ENCODE data around the gene SH3TC1.

The SH3TC1 gene

DNA sequence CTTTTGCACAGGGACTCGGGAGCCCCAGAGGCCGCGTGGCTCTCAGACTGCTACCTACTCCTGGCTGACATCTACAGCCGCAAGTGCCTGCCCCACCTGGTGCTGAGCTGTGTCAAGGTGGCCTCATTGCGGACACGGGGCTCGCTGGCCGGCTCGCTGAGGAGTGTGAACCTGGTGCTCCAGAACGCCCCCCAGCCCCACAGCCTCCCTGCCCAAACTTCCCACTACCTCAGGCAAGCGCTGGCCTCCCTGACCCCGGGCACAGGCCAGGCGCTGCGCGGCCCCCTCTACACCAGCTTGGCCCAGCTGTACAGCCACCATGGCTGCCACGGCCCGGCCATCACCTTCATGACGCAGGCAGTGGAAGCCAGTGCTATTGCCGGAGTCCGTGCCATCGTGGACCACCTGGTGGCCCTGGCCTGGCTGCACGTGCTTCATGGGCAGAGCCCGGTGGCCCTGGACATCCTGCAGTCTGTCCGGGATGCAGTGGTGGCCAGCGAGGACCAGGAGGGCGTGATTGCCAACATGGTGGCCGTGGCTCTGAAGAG is 28.8 kb downstream of the SH3TC1 start:
- no peak for TF ChIP-seq CTCF (IDR thresholded peaks at IDR 0.05; ENCODE audit: extremely low read depth, missing control alignments)
- no peak for DNase-seq (ENCODE audit: low spot score)

DNA sequence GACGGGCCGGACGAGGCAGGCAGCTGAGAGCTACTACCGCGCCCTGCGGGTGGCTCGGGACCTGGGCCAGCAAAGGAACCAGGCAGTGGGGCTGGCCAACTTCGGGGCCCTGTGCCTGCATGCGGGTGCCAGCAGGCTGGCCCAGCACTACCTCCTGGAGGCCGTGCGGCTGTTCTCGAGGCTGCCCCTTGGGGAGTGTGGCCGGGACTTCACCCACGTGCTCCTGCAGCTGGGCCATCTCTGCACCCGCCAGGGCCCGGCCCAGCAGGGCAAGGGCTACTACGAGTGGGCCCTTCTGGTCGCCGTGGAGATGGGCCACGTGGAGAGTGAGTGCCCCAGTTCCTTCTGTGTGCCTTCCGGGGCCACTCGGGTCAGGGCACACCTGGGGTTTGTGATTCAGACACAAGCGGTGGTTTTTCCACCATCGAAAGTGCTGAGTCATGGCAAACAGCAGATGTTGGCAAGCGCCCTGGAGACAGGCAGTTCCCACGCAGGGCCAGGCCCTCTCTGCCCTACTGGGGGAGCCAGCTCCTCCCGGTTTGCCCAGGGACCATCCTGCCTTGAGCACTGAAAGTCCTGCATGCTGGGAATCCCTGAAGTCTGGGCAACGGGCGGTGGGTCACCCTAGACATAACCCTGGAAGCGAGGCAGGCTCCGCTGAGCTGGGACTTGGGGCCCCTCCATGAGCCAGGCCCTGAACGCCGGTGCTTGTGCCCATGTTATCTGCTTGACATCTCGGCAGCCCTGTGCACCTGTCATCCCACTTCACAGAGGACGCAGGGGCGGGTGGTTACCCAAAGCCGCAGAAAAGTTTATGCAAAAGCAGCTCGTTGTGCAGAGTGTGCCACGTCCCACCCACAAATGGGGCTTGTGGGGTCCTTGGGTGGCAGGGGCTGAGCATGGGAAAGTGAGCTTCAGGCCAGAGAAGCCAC is 29.5 kb downstream of the SH3TC1 start:
- DNase-seq (ENCODE audit: low spot score) = peak; percentile 82
- no peak for TF ChIP-seq CTCF (IDR thresholded peaks at IDR 0.05; ENCODE audit: extremely low read depth, missing control alignments)

DNA sequence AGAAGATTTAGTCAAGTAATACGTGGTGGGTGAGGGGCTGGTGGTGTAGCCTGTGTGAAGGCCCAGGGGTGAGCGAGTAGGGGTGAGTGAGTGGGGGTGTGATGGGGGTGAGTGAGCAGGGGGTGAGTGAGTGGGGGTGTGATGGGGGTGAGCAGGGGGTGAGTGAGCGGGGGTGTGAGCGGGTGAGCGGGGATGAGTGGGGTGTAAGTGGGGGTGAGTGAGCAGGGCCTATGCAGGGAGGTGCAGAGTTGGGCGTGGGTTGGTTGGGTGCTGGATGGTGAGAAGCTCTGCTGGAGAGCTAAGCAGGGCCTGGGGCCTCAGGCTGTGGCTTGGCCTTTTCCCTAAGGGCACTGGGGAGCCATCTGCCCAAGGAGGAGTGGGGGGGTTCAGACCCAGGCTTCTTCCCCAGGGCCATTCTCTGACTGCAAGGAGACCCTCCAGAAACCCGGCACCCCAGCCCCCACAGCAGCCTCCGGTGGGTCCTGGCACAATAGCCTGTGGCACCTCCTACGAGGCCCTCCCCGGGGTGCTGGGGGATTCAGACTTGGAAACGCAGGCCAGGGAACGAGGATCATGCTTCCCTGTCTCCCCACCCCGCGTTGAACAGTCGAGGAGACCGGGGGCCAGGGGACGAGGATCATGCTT is 30.4 kb downstream of the SH3TC1 start:
- TF ChIP-seq CTCF (IDR thresholded peaks at IDR 0.05; ENCODE audit: extremely low read depth, missing control alignments) = no peak
- DNase-seq (ENCODE audit: low spot score) = no peak

GRCh38 chr4:8230033-8230432 is 30.9 kb downstream of the SH3TC1 start:
- TF ChIP-seq CTCF (IDR thresholded peaks at IDR 0.05; ENCODE audit: extremely low read depth, missing control alignments) = no peak
- no peak for DNase-seq (ENCODE audit: low spot score)

DNA sequence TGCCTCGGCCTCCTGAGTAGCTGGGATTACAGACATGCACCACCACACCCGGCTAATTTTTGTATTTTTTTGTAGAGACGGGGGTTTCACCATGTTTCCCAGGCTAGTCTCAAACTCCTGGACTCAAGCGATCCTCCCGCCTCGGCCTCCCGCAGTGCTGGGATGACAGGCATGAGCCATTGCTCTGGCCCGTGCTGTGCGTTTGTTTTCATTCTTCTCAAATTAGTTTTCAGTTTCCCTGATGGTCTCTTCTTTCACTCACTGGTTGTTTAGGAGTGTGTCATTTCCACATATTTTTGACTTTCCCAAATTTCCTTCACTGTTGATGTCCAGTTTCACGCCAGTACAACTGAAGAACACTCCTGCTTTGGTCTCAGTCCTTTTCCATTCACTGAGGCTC is 31.8 kb downstream of the SH3TC1 start:
- no peak for DNase-seq (ENCODE audit: low spot score)
- no peak for TF ChIP-seq CTCF (IDR thresholded peaks at IDR 0.05; ENCODE audit: extremely low read depth, missing control alignments)

GRCh38 chr4:8231551-8232049 is 32.5 kb downstream of the SH3TC1 start:
- DNase-seq (ENCODE audit: low spot score) = no peak
- TF ChIP-seq CTCF (IDR thresholded peaks at IDR 0.05; ENCODE audit: extremely low read depth, missing control alignments) = no peak

DNA sequence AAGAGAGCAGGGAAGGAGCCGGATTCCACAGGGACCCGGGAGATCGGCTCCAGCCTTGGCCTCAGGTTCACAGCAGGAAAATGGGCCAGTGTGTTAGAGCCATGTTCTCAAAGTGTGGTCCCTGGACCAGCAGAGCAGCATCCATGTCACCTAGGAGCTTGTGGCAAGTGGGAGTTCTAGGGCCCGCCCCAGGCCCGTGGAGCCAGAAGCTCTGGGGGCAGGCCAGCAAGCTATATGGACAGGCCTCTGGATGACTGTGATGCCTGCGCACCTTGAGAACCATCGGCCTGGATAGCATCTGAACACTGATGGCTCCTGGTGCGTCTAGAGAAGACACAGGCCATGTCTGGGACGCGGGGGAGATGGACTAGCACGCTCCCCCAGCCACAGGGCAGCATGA is 33.7 kb downstream of the SH3TC1 start:
- no peak for TF ChIP-seq CTCF (IDR thresholded peaks at IDR 0.05; ENCODE audit: extremely low read depth, missing control alignments)

More for the DNA sequence above, 33.7 kb downstream of the SH3TC1 start:
- DNase-seq (ENCODE audit: low spot score) = no peak
